HG03378 (cell line): ENCODE data around the gene TRIOBP.

Experiments used
- ATAC-seq: cut with Tn5 transposase; IDR thresholded peaks from one replicate; pipeline ENCODE4 v1.9.1; 2021; ENCODE audit warnings: mild to moderate bottlenecking, moderate library complexity; ENCODE audit not compliant: unreplicated experiment

TRIOBP gene

GRCh38 chr22:37746366-37747079 lies 49.7 kb downstream of the TRIOBP start:
- ATAC-seq, result no peak

DNA sequence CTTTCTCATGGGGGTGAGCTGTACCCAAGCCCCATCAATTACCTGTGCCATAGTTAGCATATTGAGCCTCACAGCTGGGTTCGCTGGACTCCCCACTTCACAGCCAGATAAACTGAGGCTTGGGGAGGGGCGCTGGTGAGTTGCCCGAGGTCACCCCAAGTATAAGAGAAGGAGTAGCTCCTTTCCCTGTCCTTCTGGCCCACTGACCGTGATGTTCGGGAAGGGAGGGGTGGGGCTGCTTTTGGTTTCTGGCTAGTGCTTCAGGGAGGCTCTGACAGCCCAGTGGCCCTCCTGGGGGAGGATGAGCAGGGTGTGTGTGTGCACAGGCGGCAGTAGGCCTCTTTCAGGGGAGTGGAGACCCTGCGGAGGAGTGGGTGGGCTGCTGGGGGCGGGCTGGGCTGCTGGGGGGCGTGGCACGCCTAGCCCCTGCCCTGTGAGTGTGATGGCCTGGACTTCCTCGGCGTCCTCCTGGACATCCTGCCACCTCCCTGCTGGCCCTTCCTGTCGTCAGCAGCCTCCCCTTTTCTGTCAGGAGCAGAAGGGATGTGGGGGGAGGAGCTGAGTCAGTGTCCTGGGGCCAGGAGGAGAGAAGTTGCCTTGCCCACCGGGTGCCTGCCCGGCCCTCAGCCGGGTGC lies 50.3 kb downstream of the TRIOBP start:
- ATAC-seq, result no peak

DNA sequence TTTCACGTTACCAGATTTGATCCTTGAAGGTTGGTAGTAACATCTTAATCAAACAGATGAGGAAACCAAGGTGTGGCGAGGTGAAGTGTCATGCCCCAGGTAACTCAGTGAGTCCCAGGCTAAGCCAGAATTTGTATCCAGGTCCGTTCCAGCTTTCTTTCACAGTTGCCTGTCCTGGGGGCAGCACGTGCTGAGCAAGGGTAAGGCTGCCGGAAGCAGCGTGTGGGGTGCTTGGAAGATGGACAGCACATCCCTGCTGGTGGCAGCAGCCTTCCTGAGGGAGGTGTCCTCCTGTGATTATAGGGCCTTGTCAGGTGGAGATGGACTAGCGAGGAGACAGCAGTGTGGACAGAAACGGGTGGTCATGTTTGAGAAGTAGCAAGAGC lies 50.9 kb downstream of the TRIOBP start:
- no peak for ATAC-seq

DNA sequence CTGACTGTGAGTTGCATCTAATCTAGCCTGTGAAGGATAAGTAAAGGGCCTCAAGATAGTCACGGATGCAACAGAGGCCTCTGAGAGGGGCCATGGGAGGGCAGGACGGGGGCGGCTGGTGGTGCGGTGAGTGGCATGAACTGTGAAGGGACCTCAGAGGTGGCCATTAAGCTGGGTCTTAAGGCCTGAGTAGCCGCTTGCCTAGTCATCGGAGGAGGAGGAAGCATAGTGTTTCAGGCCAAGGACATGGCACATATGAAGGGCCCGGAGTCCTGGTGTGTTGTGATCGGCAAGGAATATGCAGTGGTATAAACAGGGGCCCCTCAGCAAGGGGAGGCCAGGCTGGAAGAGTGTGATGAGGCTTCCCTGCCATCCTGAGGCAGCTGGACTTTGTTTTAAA lies 51.8 kb downstream of the TRIOBP start:
- no peak for ATAC-seq

GRCh38 chr22:37749226-37749625 lies 52.4 kb downstream of the TRIOBP start:
- ATAC-seq, result no peak

GRCh38 chr22:37749831-37750595 lies 53.2 kb downstream of the TRIOBP start:
- no peak for ATAC-seq

DNA sequence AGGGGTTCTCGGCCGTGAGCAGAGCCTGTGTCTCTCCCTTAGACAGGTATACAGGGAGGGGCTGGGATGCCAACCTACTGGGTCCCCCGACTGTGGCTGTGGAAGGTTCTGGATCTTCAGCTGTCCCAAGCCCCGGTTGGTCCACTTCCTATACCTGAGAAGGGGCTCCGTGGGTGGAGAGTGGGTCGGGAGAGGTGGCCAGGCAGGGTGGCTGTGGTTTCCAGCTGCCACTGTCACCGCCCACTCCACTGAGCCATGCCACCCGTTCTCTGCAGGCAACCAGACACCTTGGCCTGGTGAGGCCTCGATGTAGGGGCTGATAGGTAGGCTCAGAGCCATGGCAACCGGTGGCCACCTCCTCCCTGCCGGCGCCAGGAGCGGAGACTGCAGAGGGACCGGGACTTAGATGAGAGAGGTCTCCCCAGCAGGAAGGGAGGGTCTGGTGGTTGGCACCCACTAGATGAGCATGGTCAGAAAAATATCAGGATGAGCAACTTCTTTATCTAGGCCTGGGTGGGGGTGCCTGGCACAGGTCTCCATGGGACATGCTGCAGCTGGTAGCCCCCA lies 53.8 kb downstream of the TRIOBP start:
- no peak for ATAC-seq

DNA sequence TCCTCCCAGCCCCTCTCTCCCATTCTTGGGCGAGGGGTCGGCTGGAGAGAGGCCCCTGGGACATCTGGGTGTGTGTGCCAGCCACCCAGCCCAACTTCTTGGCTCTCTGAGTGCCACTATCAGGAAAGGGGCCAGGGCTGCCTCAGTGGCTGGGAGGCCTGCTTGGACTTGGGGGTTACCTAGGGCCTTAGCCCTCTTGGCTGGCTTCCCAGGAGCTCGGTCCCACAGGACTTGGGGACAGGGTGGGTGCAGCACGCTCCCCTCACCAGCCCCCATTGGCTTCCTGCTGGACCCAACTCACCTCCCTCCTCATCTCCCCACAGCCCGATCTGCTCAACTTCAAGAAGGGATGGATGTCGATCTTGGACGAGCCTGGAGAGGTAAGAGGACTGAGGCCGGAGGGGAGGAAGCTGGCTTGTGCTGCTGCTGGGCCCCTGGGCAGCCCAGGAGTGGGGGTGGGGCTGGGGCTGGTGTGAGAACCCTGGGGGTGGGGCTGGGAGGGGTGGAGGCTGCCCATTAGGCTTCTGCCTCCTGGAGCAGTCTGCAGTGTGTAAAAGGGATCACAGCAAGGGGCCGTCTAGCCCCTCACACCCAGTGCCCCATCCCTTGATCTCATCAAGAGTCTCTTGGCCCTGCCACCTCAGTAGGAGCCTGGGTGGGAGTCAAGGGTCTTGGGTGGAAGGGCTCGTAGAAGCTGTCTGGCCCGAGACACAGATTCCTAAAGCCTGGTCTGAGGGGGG lies 54.8 kb downstream of the TRIOBP start:
- no peak for ATAC-seq

DNA sequence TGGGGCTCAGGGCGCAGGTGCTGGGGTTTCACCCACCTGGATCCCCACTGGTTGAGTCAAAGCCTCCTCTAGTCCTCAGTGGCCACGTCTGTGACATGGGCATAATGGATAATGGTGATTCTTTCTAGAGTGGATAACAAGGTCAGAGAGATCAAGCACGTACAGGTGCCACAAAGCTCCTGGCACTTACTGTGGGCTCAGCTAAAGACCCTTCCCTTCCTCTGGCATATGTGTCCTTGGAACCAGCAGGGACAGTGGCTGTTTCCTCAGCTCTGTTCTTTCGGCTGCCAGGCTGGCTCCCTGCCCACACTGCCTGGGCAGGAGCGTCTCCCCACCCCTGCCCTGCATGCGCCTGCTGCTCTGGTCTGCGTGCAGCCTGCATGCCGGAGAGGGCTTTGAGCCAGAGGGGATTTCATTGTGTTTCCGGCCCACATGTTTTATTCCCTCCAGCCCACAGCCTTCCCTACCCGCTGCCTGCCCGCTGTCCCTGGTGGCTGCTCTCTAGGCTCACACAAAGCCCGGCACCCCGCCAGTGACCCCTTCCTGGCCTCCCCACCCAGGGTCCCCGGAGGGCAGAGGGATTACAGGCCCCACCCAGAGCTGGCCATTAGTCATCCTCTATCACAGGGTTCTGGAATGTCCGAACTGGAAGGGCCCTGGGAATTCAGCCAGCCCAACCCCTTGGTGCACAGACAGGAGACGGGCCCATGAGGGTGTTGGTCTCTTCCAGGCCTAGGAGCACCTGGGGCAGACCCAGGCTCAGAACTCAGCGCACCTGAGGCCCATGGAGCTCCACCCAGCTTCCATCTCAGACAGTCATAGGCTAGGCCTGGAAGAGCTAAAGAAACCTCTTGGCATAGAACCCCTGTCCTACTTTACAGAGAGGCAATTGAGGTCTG lies 55.6 kb downstream of the TRIOBP start:
- no peak for ATAC-seq

DNA sequence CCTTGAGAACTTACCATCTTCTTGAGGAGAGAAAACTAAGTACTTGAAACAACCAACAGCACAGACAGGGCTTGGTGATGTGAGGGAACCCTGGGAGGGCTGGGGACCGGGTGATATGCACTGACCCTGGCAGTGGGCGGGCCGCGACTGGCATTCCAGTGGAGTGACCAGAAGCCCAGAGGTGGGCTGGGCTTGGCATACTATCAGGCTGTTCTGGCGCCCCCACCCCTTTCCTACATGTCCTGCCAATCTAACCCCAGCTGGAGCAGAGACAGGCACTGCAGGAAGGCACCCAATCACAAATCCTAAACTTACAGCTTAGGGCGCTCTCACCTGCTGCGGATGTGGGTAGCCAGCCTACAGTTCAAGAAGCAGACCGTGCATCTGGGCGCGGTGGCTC lies 56.9 kb downstream of the TRIOBP start:
- no peak for ATAC-seq

- ATAC-seq, result no peak
These were observed 60.8 kb downstream of the TRIOBP start for GRCh38 chr22:37757663-37758062.

DNA sequence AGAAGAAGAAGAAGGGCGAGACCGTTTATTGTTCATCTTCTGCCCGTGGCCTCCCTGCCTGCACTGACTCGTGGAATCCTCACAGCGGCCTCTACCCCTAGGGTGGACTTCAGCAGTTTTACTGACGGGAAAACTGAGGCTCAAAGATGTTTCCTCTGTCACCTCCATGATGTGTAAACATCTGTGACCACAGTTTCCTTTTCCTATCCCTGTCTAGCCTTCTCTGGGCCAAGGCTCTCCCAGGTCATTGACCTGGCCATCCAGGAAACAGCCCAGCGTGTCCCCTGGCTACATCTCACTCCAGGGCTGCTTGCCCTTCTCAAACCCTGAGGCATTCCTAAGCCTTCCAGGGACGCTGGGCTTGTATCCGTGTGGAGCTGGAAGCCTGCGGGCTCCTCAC lies 61.8 kb downstream of the TRIOBP start:
- no peak for ATAC-seq

GRCh38 chr22:37759281-37759680 lies 62.4 kb downstream of the TRIOBP start:
- no peak for ATAC-seq

GRCh38 chr22:37760152-37760551 lies 63.3 kb downstream of the TRIOBP start:
- ATAC-seq, result no peak

DNA sequence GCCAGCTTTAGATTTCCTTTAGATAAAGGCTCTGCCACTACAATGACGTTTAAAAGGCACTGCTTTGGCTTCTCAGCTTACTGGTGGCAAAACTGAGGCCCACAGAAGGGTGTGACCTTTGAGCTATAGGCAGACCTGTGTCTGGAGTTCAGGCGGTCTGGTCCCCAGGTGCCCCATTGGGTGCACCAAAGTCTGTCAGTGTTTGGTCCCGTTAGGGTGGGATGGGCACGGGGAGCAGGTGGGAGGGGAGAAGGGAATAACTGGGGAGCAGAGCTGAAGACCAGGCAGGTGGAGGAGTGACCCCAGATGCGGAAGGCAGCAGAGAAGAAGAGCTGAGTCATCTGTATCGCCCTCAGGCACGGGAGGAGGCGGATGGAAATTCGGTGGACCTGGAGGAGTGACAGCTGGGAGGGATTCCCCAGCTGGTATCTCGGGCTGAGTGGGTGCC lies 65.6 kb downstream of the TRIOBP start:
- ATAC-seq, result no peak

- no peak for ATAC-seq
These were observed 66.2 kb downstream of the TRIOBP start for GRCh38 chr22:37763012-37763411.

GRCh38 chr22:37763652-37764051 lies 66.8 kb downstream of the TRIOBP start:
- no peak for ATAC-seq

DNA sequence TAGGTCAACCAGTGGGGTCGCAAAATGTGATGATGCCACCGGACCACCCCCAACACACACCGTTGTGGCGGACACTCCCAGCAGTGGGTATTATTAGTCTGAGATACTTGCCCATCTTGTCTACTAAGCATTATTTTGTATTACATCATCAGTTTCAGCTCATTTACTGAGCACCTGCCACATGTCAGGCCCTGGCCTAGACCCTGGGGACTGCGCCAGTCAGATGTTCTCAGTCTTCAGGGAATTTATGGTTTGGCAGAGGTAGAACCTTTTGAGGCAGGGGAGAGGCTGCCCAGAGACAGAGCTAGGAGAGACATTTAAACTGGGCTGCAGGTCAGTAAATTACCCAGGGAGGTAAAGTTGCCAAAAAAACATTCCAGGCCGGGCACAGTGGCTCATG lies 67.8 kb downstream of the TRIOBP start:
- ATAC-seq, result no peak

- no peak for ATAC-seq
These were observed 68.7 kb downstream of the TRIOBP start for GRCh38 chr22:37765498-37765897.
